Peyer's patch (tissue), 4 donors: ENCODE results near the gene ASTL.

ENCODE experiments used
- POLR2A ChIP-seq, 2 donors: fragments of 450-650 bp; IDR thresholded peaks; one replicate each; pipeline ENCODE4 v1.5.1; 2017; ENCODE audit warnings: antibody characterized with exemption in 2 of 2, mild to moderate bottlenecking in 2 of 2, moderate library complexity in 2 of 2
- TF ChIP-seq, protein P1 (sequence below), 6 experiments: fragments of 450-650 bp in 4 of 6; fragments of 200-600 bp in 2 of 6; sonication (generic) in 1 of 6; IDR thresholded peaks; one replicate each; pipeline ENCODE4 v1.5.1; 2017 to 2019; ENCODE audit warnings: antibody characterized with exemption in 6 of 6, mild to moderate bottlenecking in 3 of 6, moderate library complexity in 1 of 6

DNA sequence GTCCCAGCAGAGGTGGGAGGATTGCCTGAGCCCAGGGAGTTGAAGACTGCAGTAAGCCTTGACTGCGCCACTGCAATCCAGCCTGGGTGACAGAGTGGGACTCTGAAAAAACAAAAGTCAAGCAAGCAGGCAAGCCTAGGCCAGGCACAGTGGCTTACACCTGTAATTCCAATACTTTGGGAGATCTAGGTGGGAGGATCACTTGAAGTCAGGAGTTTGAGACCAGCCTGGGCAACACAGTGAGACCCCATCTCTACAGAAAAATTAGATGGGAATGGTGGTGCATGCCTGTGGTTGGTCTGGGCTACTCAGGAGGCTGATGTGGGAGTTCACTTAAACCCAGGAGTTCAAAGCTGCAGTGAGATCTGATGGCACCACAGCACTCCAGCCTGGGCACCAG lies 41.7 kb upstream of the ASTL start:
- TF ChIP-seq, protein P1, sequence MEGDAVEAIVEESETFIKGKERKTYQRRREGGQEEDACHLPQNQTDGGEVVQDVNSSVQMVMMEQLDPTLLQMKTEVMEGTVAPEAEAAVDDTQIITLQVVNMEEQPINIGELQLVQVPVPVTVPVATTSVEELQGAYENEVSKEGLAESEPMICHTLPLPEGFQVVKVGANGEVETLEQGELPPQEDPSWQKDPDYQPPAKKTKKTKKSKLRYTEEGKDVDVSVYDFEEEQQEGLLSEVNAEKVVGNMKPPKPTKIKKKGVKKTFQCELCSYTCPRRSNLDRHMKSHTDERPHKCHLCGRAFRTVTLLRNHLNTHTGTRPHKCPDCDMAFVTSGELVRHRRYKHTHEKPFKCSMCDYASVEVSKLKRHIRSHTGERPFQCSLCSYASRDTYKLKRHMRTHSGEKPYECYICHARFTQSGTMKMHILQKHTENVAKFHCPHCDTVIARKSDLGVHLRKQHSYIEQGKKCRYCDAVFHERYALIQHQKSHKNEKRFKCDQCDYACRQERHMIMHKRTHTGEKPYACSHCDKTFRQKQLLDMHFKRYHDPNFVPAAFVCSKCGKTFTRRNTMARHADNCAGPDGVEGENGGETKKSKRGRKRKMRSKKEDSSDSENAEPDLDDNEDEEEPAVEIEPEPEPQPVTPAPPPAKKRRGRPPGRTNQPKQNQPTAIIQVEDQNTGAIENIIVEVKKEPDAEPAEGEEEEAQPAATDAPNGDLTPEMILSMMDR (IDR thresholded peaks at IDR 0.05), result no peak
- no peak for TF ChIP-seq POLR2A (IDR thresholded peaks at IDR 0.05)
